Measurements from ENCODE around the gene DLAT. TPM values are rescaled to one million over a fixed set of nuclear protein-coding genes. Genes with fewer than 3 reads are reported as not detected.
"Not testable (repeated sequence)": the region's sequence is repeated elsewhere in the genome, so short reads cannot be mapped to it uniquely, and the experiment has no call there.

The DLAT gene
- total RNA-seq, 1 experiment from 2014 or later: 68.1 TPM

DNA sequence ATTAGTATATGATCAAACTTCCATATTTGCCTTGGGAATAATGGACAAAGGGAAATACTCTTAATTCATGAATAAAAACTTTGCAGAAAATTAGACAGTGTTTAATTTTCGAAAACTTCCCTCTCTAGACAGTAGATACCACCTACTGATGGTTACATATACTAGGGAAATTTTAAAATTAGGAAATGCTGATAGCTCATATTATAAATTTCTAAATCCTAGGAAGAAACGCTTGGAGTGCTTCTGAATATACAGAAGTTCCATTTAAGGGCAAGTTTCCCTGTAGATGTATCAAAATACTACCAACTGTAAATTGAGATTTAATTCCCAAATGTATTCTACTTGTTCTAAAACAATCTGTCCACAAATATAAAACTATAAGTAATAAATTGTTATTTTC lies 70.1 kb downstream of the DLAT start:
- H3K79me2 ChIP-seq (ENCODE audit: insufficient read depth, low read length): peaks cover 31% of the 10 kb centered on the region
- POLR2A ChIA-PET: interaction anchor here (0.9 kb wide), 1 partner anchor 11 kb away, joined by 3 read pairs; no protein-coding TSS in a partner anchor
- DNase-seq (ENCODE audit: low read depth, low spot score); H3K9me3 ChIP-seq (ENCODE audit: control insufficient read depth in 1 of 2, insufficient read depth in 1 of 2, low read depth in 1 of 2, low read length in 2 of 2); BruUV-seq (replicated peaks); ATAC-seq; CTCF ChIA-PET; H3K4me2 ChIP-seq (ENCODE audit: low read length); H3K27me3 ChIP-seq (ENCODE audit: insufficient read depth, low read length); H3K4me1 ChIP-seq (ENCODE audit: control insufficient read depth in 1 of 2, insufficient read depth in 2 of 2, low read length in 2 of 2); H3K9me2 ChIP-seq (ENCODE audit: insufficient read depth); H3K9ac ChIP-seq (ENCODE audit: low read length); H4K20me1 ChIP-seq (ENCODE audit: insufficient read depth); RAD21 ChIA-PET (ENCODE audit: low non-redundant PET in 1 of 2, low total read pairs in 2 of 2, uncharacterized antibody in 2 of 2, unreplicated experiment in 2 of 2); H3K4me3 ChIP-seq (replicated peaks in 1 of 2; ENCODE audit: low read depth in 1 of 2, low read length in 2 of 2); intact Hi-C loops (cut with micrococcal nuclease); H2AFZ ChIP-seq (ENCODE audit: low read depth, low read length, poor library complexity, severe bottlenecking); H3K27ac ChIP-seq (ENCODE audit: low read depth, low read length): not testable (repeated sequence)
- peaks cover 25 to 32% of the 10 kb centered on the region in 2 experiments for H3K36me3 ChIP-seq (ENCODE audit: control insufficient read depth in 1 of 2, insufficient read depth in 2 of 2, low read length in 2 of 2)

DNA sequence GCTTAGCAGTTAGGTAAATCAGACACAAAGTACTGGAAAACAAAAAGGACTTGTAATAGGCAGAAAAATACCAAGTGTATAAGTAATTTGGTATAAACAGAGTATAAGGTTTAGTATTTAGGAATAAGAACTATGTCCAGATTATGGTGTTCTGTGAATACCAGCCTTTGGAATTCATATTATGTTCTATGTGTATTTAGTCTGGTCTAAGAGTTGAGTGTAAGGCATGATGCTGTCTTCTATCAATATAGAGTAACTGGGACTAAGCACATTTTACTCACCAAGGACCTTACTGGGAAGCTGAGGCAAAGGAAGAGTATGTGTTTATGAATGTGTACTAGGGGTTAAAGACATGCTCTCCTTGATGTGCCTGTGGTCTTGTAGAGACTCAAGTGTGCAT lies 71.0 kb downstream of the DLAT start:
- peaks cover 22% of the 10 kb centered on the region for H3K79me2 ChIP-seq (ENCODE audit: insufficient read depth, low read length)
- no TSS peak for BruUV-seq (replicated peaks)
- H3K9me2 ChIP-seq (ENCODE audit: insufficient read depth): no peaks in the 10 kb centered on the region
- ChIA-PET RAD21 (ENCODE audit: low non-redundant PET in 1 of 2, low total read pairs in 2 of 2, uncharacterized antibody in 2 of 2, unreplicated experiment in 2 of 2) (no interaction called here), POLR2A (interaction anchor here (0.9 kb wide), 1 partner anchor 12 kb away, joined by 3 read pairs; no protein-coding TSS in a partner anchor), CTCF (no interaction called here)
- H3K27me3 ChIP-seq (ENCODE audit: insufficient read depth, low read length): no peaks in the 10 kb centered on the region
- no peak overlapping the region for H2AFZ ChIP-seq (ENCODE audit: low read depth, low read length, poor library complexity, severe bottlenecking)
- H3K4me3 ChIP-seq (replicated peaks in 1 of 2; ENCODE audit: low read depth in 1 of 2, low read length in 2 of 2): no peak overlapping the region
- no peaks in the 10 kb centered on the region for H3K9me3 ChIP-seq (ENCODE audit: control insufficient read depth in 1 of 2, insufficient read depth in 1 of 2, low read depth in 1 of 2, low read length in 2 of 2)
- H3K4me1 ChIP-seq (ENCODE audit: control insufficient read depth in 1 of 2, insufficient read depth in 2 of 2, low read length in 2 of 2): no peaks in the 10 kb centered on the region
- intact Hi-C loops (cut with micrococcal nuclease): no loop called here
- TF ChIP-seq YY1 (IDR thresholded peaks at IDR 0.05; ENCODE audit: extremely low read depth, insufficient replicate concordance, low read depth, low read length) (no peak), JUND (IDR thresholded peaks at IDR 0.05) (no peak), SRF (IDR thresholded peaks at IDR 0.05; ENCODE audit: low read depth) (no peak), POLR2AphosphoS5 (IDR thresholded peaks at IDR 0.05; ENCODE audit: low read depth, low read length) (no peak)
- TF ChIP-seq, protein P1, sequence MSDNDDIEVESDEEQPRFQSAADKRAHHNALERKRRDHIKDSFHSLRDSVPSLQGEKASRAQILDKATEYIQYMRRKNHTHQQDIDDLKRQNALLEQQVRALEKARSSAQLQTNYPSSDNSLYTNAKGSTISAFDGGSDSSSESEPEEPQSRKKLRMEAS (IDR thresholded peaks at IDR 0.05): no peak
- no peak overlapping the region for H3K27ac ChIP-seq (ENCODE audit: low read depth, low read length)
- H4K20me1 ChIP-seq (ENCODE audit: insufficient read depth): no peaks in the 10 kb centered on the region; the same call in 1 of the 2 replicates
- no peak overlapping the region for H3K9ac ChIP-seq (ENCODE audit: low read length)
- DNase-seq (ENCODE audit: low read depth, low spot score): no peak
- H3K36me3 ChIP-seq (ENCODE audit: control insufficient read depth in 1 of 2, insufficient read depth in 2 of 2, low read length in 2 of 2): peaks cover 22 to 26% of the 10 kb centered on the region in 2 experiments
- no peak overlapping the region for H3K4me2 ChIP-seq (ENCODE audit: low read length)
- no peak for ATAC-seq

Measured in HCT116 (cell line).